8988T (cell line): Measurements from ENCODE around the gene ERICH2.

ENCODE experiments used
- DNase-seq: peaks from one replicate; pipeline ENCODE4 v3.0.0; 2011

ERICH2 gene

DNA sequence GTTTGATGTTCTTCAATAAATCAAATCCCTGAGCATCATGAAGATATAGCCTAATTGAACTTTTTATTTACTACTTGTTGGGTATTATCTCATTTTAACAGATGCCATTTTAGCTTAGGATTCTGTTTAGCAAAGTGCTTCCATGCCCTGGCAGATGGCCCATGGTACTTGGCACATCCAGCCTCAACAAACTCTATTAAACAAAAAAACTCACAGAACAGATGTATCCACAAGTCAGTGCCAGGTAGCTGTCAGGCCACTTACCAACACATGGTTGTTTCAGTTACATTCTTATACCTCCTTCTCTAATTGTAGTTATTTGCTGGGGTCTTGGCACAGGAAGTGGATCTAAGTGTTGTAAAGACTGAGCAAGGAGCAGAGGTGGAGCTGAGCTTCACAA, 76.1 kb downstream of the ERICH2 start:
- DNase-seq = no peak

DNA sequence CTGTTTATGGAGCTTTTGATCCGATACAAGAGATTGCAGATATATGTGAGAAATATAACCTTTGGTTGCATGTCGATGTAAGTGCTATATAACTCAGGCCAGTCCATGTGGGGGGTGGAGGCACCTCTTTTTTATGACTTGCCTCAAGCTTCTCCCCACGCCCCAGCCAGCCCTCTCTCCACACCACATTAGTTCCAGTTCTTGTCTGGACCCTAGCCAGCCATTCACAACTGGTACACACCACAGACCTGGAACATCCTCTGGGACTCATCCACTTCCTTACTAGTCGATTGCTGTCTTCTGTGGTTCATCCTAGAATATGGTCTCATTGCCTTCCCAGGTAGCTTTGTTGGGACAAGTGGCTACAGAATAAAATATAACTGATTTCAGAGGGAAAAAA, 77.5 kb downstream of the ERICH2 start:
- no peak for DNase-seq
